Measurements from ENCODE around the gene LRRC32. TPM values are rescaled to one million over a fixed set of nuclear protein-coding genes. Genes with fewer than 3 reads are reported as not detected.

The LRRC32 gene
- total and polyA plus RNA-seq, 10 of the 15 experiments (the other 5 are each of a cell fraction or from before 2014, with no cell fraction given), result 0.56 to 20.8 (median 7.4) TPM

DNA sequence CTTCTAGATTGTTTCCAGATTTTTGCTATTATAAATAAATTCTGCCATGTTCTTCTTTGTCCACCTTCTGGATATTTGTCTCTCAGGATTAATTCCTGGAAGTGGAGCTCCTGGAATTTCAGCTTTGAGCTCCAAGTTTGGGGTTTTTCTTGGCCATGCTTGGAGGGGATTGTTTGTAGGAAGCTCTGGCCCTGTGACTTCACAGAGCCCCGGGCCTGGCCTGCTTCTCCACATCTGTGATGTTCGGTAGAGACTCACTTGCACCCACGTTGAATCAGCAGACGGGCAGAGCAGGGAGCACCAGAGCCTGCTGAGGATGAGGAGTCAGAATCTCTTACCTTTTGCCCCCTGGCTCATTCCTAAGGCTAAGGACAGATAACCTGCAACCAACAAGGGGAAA, 35.7 kb downstream of the LRRC32 start:
- SMC1A ChIA-PET (ENCODE audit: uncharacterized antibody, unreplicated experiment), result no interaction called here
- H3K9me3 ChIP-seq (replicated peaks; ENCODE audit: control insufficient read depth, insufficient read depth, low read length), result peaks cover 5% of the 10 kb centered on the region; the same call in 2 of the 3 replicates
- RAD21 ChIA-PET (ENCODE audit: unreplicated experiment), result interaction anchor here (11.6 kb wide), 1 partner anchor 37 kb away, joined by 145 read pairs; the partner anchor contains the start of gene LRRC32
- no peak overlapping the region for H3K9ac ChIP-seq (ENCODE audit: control insufficient read depth, insufficient read depth, low read length)
- no peak overlapping the region for H3K27ac ChIP-seq (ENCODE audit: control insufficient read depth, insufficient read depth)
- no peaks in the 10 kb centered on the region for H3K79me2 ChIP-seq (ENCODE audit: control insufficient read depth, insufficient read depth, low read length)
- H4K20me1 ChIP-seq (ENCODE audit: control insufficient read depth, insufficient read depth), result no peaks in the 10 kb centered on the region
- FAIRE-seq (no peak), ATAC-seq (no peak), DNase-seq (ENCODE audit: low read depth, low spot score) (no peak)
- CTCF ChIA-PET, result interaction anchor here (0.6 to 10.0 kb wide), 3 partner anchors 29 to 212 kb away, joined by 3 to 70 read pairs (median 4); partner anchors contain the start of gene LRRC32
- no peaks in the 10 kb centered on the region for H3K36me3 ChIP-seq (ENCODE audit: control insufficient read depth in 2 of 2, insufficient read depth in 2 of 2, low read length in 1 of 2)
- no peak overlapping the region for H3K4me3 ChIP-seq
- no peak for TF ChIP-seq RELA (IDR thresholded peaks at IDR 0.05; ENCODE audit: borderline replicate concordance, partially characterized antibody)
- no peak for TF ChIP-seq CBFB (IDR thresholded peaks at IDR 0.05; ENCODE audit: low read depth)
- TF ChIP-seq NR2F1 (conservative IDR thresholded peaks at IDR 0.05), result no peak
- TF ChIP-seq, protein P1, sequence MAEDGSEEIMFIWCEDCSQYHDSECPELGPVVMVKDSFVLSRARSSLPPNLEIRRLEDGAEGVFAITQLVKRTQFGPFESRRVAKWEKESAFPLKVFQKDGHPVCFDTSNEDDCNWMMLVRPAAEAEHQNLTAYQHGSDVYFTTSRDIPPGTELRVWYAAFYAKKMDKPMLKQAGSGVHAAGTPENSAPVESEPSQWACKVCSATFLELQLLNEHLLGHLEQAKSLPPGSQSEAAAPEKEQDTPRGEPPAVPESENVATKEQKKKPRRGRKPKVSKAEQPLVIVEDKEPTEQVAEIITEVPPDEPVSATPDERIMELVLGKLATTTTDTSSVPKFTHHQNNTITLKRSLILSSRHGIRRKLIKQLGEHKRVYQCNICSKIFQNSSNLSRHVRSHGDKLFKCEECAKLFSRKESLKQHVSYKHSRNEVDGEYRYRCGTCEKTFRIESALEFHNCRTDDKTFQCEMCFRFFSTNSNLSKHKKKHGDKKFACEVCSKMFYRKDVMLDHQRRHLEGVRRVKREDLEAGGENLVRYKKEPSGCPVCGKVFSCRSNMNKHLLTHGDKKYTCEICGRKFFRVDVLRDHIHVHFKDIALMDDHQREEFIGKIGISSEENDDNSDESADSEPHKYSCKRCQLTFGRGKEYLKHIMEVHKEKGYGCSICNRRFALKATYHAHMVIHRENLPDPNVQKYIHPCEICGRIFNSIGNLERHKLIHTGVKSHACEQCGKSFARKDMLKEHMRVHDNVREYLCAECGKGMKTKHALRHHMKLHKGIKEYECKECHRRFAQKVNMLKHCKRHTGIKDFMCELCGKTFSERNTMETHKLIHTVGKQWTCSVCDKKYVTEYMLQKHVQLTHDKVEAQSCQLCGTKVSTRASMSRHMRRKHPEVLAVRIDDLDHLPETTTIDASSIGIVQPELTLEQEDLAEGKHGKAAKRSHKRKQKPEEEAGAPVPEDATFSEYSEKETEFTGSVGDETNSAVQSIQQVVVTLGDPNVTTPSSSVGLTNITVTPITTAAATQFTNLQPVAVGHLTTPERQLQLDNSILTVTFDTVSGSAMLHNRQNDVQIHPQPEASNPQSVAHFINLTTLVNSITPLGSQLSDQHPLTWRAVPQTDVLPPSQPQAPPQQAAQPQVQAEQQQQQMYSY (CRISPR knock-in tag; IDR thresholded peaks at IDR 0.05), result no peak
- TF ChIP-seq GATAD2B (conservative IDR thresholded peaks at IDR 0.05; ENCODE audit: low read depth), result no peak
- TF ChIP-seq, protein P2, sequence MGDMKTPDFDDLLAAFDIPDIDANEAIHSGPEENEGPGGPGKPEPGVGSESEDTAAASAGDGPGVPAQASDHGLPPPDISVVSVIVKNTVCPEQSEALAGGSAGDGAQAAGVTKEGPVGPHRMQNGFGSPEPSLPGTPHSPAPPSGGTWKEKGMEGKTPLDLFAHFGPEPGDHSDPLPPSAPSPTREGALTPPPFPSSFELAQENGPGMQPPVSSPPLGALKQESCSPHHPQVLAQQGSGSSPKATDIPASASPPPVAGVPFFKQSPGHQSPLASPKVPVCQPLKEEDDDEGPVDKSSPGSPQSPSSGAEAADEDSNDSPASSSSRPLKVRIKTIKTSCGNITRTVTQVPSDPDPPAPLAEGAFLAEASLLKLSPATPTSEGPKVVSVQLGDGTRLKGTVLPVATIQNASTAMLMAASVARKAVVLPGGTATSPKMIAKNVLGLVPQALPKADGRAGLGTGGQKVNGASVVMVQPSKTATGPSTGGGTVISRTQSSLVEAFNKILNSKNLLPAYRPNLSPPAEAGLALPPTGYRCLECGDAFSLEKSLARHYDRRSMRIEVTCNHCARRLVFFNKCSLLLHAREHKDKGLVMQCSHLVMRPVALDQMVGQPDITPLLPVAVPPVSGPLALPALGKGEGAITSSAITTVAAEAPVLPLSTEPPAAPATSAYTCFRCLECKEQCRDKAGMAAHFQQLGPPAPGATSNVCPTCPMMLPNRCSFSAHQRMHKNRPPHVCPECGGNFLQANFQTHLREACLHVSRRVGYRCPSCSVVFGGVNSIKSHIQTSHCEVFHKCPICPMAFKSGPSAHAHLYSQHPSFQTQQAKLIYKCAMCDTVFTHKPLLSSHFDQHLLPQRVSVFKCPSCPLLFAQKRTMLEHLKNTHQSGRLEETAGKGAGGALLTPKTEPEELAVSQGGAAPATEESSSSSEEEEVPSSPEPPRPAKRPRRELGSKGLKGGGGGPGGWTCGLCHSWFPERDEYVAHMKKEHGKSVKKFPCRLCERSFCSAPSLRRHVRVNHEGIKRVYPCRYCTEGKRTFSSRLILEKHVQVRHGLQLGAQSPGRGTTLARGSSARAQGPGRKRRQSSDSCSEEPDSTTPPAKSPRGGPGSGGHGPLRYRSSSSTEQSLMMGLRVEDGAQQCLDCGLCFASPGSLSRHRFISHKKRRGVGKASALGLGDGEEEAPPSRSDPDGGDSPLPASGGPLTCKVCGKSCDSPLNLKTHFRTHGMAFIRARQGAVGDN (IDR thresholded peaks at IDR 0.05), result no peak
- TF ChIP-seq POLR2AphosphoS5 (IDR thresholded peaks at IDR 0.05; ENCODE audit: low read length), result no peak
- no peak for TF ChIP-seq ZNF622 (IDR thresholded peaks at IDR 0.05)
- no peak for TF ChIP-seq TCF3 (IDR thresholded peaks at IDR 0.05; ENCODE audit: borderline replicate concordance, insufficient read depth, low read depth, low read length)
- no peak for TF ChIP-seq POU2F2 (IDR thresholded peaks at IDR 0.05; ENCODE audit: borderline replicate concordance, low read depth, low read length)
- TF ChIP-seq, protein P3, sequence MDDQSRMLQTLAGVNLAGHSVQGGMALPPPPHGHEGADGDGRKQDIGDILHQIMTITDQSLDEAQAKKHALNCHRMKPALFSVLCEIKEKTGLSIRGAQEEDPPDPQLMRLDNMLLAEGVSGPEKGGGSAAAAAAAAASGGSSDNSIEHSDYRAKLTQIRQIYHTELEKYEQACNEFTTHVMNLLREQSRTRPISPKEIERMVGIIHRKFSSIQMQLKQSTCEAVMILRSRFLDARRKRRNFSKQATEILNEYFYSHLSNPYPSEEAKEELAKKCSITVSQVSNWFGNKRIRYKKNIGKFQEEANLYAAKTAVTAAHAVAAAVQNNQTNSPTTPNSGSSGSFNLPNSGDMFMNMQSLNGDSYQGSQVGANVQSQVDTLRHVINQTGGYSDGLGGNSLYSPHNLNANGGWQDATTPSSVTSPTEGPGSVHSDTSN (IDR thresholded peaks at IDR 0.05; ENCODE audit: insufficient replicate concordance, low read depth, low read length), result no peak
- TF ChIP-seq, protein P4, sequence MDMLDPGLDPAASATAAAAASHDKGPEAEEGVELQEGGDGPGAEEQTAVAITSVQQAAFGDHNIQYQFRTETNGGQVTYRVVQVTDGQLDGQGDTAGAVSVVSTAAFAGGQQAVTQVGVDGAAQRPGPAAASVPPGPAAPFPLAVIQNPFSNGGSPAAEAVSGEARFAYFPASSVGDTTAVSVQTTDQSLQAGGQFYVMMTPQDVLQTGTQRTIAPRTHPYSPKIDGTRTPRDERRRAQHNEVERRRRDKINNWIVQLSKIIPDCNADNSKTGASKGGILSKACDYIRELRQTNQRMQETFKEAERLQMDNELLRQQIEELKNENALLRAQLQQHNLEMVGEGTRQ (IDR thresholded peaks at IDR 0.05; ENCODE audit: borderline replicate concordance, low read depth, low read length), result no peak
- no peak overlapping the region for H3K4me2 ChIP-seq (ENCODE audit: control insufficient read depth, insufficient read depth)
- no peaks in the 10 kb centered on the region; a peak in 2 of 4 replicates for H3K27me3 ChIP-seq (replicated peaks in 1 of 2; ENCODE audit: control insufficient read depth in 2 of 2, insufficient read depth in 2 of 2, low read length in 1 of 2)
- intact Hi-C loops (cut with micrococcal nuclease; ENCODE audit: unreplicated experiment) (no loop called here), in situ Hi-C loops (cut with MboI) (no loop called here)
- no TSS peak for BruUV-seq (replicated peaks)
- POLR2A ChIA-PET, result no interaction called here
- H3K4me1 ChIP-seq (ENCODE audit: control insufficient read depth, insufficient read depth, low read length), result peaks cover 28% of the 10 kb centered on the region
- 34% methylated on average over 4 of the region's 4 CpGs for WGBS (ENCODE audit: insufficient coverage, insufficient replicate concordance, low lambda C conversion rate, missing lambda C conversion rate)
- no peak overlapping the region for H2AFZ ChIP-seq (ENCODE audit: control insufficient read depth, low read depth, low read length)
